Activated CD4-positive, alpha-beta T cell treated with anti-CD3 and anti-CD28 coated beads, Interleukin-2, Interleukin-4, amounts not matched to agents 100 ng/mL and 50 ng/mL, durations not matched to agents 16 hours and 8 hours (primary cell): ENCODE results near the gene TUBGCP3.

Experiments
- DNase-seq: peaks from one replicate; pipeline ENCODE4 v3.0.0-alpha.2; 2020; ENCODE audit warnings: low spot score

TUBGCP3 gene

GRCh38 chr13:112452380-112453206 is 135.4 kb downstream of the TUBGCP3 start:
- no peak for DNase-seq

- DNase-seq: no peak
Measured at GRCh38 chr13:112451512-112452379, 136.2 kb downstream of the TUBGCP3 start.

GRCh38 chr13:112450904-112451240 is 137.1 kb downstream of the TUBGCP3 start:
- DNase-seq: no peak

GRCh38 chr13:112450118-112450903 is 137.6 kb downstream of the TUBGCP3 start:
- no peak for DNase-seq

GRCh38 chr13:112449545-112449930 is 138.4 kb downstream of the TUBGCP3 start:
- no peak for DNase-seq

GRCh38 chr13:112448621-112449544 is 139.1 kb downstream of the TUBGCP3 start:
- no peak for DNase-seq

- DNase-seq: no peak
Measured at GRCh38 chr13:112447761-112448603, 140.0 kb downstream of the TUBGCP3 start.

- DNase-seq: no peak
Measured at GRCh38 chr13:112447306-112447705, 140.6 kb downstream of the TUBGCP3 start.

GRCh38 chr13:112446867-112447266 is 141.1 kb downstream of the TUBGCP3 start:
- DNase-seq: no peak

GRCh38 chr13:112446347-112446861 is 141.5 kb downstream of the TUBGCP3 start:
- DNase-seq: no peak

GRCh38 chr13:112445411-112446271 is 142.3 kb downstream of the TUBGCP3 start:
- DNase-seq: no peak

GRCh38 chr13:112444416-112445399 is 143.2 kb downstream of the TUBGCP3 start:
- DNase-seq: no peak

GRCh38 chr13:112443995-112444311 is 144.0 kb downstream of the TUBGCP3 start:
- peak; percentile 62 for DNase-seq

- DNase-seq: no peak
Measured at GRCh38 chr13:112443191-112443994, 144.6 kb downstream of the TUBGCP3 start.

GRCh38 chr13:112442483-112443090 is 145.4 kb downstream of the TUBGCP3 start:
- no peak for DNase-seq

- DNase-seq: no peak
Measured at GRCh38 chr13:112441779-112442310, 146.1 kb downstream of the TUBGCP3 start.
